HL-60/S4 treated with phorbol 12-myristate 13-acetate at 8.2 ng/mL for 4 days and 3 days (cell line): ENCODE data around the gene SF3A2.

Experiments used
- in situ Hi-C: fragments of 300-500 bp; cut with MboI; formaldehyde crosslinking; loops from 2 replicates; pipeline ENCODE4 v1.15.0; 2022; ENCODE audit warnings: low sequenced_read_pairs

Gene SF3A2

GRCh38 chr19:2288338-2288817, 51.8 kb downstream of the SF3A2 start:
- in situ Hi-C loops: no loop called here

DNA sequence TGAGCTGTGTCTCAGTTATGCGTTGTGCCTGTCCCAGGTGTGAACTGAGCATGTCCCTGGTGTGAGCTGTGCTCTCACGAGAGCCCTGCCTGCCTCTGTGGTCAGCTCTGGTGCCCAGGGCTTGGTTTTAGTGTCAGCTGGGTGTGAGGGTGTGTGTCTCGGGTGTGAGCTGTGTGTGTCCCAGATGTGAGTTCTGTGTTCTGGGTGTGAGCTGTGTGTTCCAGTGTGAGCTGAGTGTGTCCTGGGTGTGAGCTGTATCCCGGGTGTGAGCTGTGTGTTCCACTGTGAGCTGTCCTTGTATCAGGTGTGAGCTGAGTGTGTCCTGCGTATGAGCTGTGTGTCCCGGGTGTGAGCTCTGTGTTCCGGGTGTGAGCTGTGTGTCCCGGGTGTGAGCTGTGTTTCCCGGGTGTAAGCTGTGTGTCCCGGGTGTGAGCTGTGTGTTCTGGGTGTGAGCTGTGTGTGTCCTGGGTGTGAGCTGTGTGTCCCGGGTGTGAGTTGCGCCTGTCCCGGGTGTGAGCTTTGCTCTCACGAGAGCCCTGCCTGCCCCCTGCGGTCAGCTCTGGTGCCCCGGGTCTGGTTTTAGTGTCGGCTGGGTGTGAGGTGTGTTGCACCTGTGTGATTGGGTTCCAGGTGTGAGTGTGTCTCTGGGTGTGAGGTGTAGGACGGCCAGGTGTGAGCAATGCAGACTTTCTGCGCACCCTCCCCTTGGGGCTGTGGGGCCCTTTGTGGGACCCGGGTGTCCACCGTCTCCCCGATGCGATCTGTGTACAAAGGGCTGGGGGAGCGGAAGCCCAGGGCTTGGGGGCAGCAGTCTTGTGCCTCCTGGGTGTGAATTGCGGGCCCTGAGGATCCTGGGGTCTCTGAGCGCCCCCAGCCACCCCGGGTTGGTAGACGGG, 52.4 kb downstream of the SF3A2 start:
- in situ Hi-C loops: no loop called here

DNA sequence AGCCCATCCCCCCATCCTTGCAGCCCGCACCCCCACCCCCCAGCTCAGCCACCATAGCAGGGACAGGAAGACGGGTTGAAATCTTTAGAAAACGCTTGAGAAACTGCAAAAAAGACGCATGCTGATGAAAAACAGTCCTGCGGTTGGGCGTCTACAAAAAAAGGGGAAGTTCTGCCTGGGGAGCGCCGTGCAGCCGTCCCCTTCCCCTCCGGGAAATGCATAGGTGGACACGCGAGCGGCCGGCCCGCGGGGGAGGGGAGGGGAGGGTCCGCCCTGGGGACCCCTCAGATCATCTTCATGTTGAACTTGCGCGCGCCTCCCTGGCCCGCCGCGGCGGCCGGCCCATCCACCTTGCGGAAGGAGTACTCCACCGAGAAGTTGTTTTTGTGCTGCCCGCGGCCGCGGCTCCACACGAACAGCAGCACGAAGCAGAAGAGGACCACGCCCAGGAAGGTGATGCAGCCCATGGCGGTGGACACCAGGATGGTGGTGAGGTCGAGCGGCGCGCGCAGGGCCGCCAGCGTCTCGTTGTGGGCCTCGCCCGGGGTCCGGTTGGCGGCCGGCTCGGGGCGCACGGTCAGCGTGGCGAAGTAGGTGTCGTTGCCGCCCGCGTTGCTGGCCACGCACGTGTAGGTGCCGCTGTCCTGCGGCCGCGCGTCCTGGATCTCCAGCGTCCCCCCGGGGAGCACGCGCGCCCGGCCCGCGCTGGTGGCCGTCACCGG, 53.3 kb downstream of the SF3A2 start:
- in situ Hi-C loops: no loop called here

GRCh38 chr19:2290441-2291184, 54.0 kb downstream of the SF3A2 start:
- in situ Hi-C loops: no loop called here

- in situ Hi-C loops: no loop called here
Measured at GRCh38 chr19:2291185-2291751, 54.6 kb downstream of the SF3A2 start.

DNA sequence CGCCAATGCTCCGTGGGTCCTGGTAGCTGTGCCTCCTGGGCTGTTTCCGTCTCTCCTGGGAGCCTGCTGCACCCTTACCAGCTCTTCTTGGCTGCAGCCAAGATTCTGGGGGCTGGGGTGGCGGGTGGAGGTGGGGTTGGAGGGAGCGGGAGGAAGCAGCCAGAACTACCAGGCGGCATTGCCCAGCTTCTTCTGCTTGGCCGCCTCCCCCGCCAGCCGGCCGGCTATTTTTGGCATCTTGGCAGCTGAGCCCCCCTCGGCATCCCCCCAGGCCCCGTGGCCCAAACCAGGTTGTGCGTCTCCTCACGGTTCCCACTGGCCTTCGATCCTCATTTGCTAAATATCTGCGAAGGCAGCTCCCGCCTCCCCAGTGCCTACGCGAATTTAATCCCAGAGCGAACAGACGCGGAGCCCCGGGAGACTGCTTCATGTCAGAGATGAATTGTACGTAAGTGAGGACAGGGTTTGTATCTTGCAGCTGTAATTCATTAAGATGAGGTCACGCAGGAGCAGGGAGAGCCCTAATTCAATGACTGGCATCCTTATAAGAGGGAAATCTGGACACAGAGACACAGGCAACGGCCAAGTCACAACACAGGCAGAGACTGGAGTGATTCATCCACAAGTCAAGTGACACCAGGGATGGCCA, 58.2 kb downstream of the SF3A2 start:
- in situ Hi-C loops: no loop called here

GRCh38 chr19:2296141-2296540, 59.5 kb downstream of the SF3A2 start:
- in situ Hi-C loops: no loop called here
